ENCODE measurements around the gene TCOF1. TPM values are rescaled to one million over a fixed set of nuclear protein-coding genes. Genes with fewer than 3 reads are reported as not detected.

Gene TCOF1
- total and polyA plus RNA-seq, 12 donors, result 12.6 to 30.3 (median 20.8) TPM

- intact Hi-C loops (cut with DNase I), result no loop called here
- H3K4me3 ChIP-seq, result no peak overlapping the region
- DNase-seq, result no peak
- 86 to 93% (median 90%) methylated on average over 5 of the region's 5 CpGs for WGBS, 4 donors
- TF ChIP-seq POLR2A (IDR thresholded peaks at IDR 0.05), result no peak
- no peak for TF ChIP-seq CTCF (IDR thresholded peaks at IDR 0.05)
- no peaks in the 10 kb centered on the region for H3K4me1 ChIP-seq (replicated peaks in 1 of 2)
- H3K27ac ChIP-seq, result peak overlapping the region in 1 of 5 donors; percentile 17
- H3K9me3 ChIP-seq (replicated peaks in 1 of 3), result no peaks in the 10 kb centered on the region
- no peaks in the 10 kb centered on the region for H3K27me3 ChIP-seq
- H3K36me3 ChIP-seq (replicated peaks in 1 of 2), result peaks cover 0 to 77% of the 10 kb centered on the region in 2 donors
Observed at GRCh38 chr5:150384701-150385100, 27.2 kb downstream of the TCOF1 start.

DNA sequence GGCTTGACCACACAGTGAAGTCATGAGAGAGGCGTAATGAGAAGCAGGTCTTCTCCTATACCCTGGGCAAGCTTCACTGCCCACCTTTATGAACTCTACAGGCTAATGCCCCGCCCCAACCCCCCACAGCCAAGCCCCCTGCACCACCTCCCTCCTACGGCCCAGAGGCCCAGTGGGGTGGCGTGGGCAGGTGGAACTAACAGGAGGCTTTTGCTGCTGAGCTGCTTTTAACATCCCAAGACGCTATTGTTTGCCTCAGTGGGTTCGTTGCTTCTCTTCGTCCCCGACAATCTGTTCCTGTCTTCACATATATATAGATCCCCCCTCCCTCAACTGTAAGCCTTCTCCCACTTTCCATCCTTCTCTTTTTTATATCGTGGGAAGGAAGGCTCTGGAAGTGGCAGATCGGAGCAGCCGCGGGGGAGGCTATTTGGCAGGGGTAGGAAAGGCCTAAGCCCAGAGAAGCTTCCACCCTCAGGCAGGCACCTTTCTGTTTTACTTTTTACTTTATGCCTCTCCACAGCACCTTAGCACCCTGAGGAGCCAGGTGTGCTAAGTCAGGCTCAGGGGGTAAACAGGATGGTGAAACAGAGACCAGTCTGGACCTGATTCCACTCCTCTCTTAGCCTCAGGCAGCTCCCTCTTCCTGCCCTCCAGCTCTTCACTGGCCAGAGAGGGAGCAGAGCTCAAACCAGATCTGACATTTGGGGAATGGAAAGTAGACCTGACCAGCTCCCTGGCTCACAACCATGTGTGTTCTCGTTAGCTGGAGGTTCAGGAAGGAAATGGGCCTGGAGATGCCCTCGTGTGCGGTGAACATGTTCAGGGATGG, 28.7 kb downstream of the TCOF1 start:
- H3K9me3 ChIP-seq (replicated peaks in 1 of 3), result no peaks in the 10 kb centered on the region
- WGBS, 4 donors, result 88 to 90% (median 88%) methylated on average over 15 of the region's 15 CpGs
- no peaks in the 10 kb centered on the region for H3K4me1 ChIP-seq (replicated peaks in 1 of 2)
- no peak overlapping the region for H3K4me3 ChIP-seq
- DNase-seq, result no peak
- H3K27me3 ChIP-seq, result no peaks in the 10 kb centered on the region
- H3K27ac ChIP-seq, result no peak overlapping the region
- intact Hi-C loops (cut with DNase I), result no loop called here
- peaks cover 0 to 76% of the 10 kb centered on the region in 2 donors for H3K36me3 ChIP-seq (replicated peaks in 1 of 2)
- TF ChIP-seq POLR2A (IDR thresholded peaks at IDR 0.05), result no peak
- no peak for TF ChIP-seq CTCF (IDR thresholded peaks at IDR 0.05)

- TF ChIP-seq POLR2A (IDR thresholded peaks at IDR 0.05) (no peak), CTCF (IDR thresholded peaks at IDR 0.05) (no peak)
- Histone ChIP-seq H3K9me3 (replicated peaks in 1 of 3) (no peaks in the 10 kb centered on the region), H3K27ac (no peak overlapping the region), H3K36me3 (replicated peaks in 1 of 2) (peaks cover 0 to 74% of the 10 kb centered on the region in 2 donors), H3K4me1 (replicated peaks in 1 of 2) (no peaks in the 10 kb centered on the region), H3K4me3 (no peak overlapping the region), H3K27me3 (no peaks in the 10 kb centered on the region)
- DNase-seq, result no peak
- intact Hi-C loops (cut with DNase I), result no loop called here
- 80 to 88% (median 85%) methylated on average over 7 to 13 of the region's 13 CpGs for WGBS, 4 donors
Observed at GRCh38 chr5:150389531-150390266, 32.2 kb downstream of the TCOF1 start.

GRCh38 chr5:150391064-150391834, 33.8 kb downstream of the TCOF1 start:
- no peak for DNase-seq
- Histone ChIP-seq H3K36me3 (replicated peaks in 1 of 2) (peaks cover 0 to 75% of the 10 kb centered on the region in 2 donors), H3K4me3 (no peak overlapping the region), H3K4me1 (replicated peaks in 1 of 2) (no peaks in the 10 kb centered on the region), H3K9me3 (replicated peaks in 1 of 3) (no peaks in the 10 kb centered on the region), H3K27ac (no peak overlapping the region), H3K27me3 (no peaks in the 10 kb centered on the region)
- WGBS, 4 donors, result 93 to 95% (median 94%) methylated on average over 8 to 13 of the region's 13 CpGs
- TF ChIP-seq CTCF (IDR thresholded peaks at IDR 0.05) (no peak), POLR2A (IDR thresholded peaks at IDR 0.05) (no peak)
- intact Hi-C loops (cut with DNase I), result no loop called here
